ENCODE results near the gene SPINK1.
A peak's percentile ranks its signal among the peaks of the same experiment; 100 is the strongest.
"Not testable (repeated sequence)": the region's sequence is repeated elsewhere in the genome, so short reads cannot be mapped to it uniquely, and the experiment has no call there.

Gene SPINK1

DNA sequence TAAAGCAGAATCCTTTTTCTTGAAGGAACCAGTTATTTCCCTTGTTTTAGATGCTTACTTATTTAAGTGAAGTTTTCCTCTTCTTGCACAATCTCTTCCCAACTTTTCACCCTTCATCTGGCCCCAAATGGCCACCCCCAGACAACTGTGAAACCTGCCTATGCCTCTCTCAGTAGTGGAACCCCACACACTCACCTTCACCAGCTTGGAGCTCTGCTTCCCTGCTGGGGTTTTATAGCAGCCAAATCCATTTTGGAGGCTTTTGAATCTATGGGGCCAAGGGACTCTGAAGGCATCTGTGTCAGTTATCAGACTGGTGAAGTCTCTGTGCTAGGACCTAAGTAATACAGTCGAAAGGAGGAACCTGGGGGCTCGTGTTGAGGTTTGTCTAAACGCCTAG, 22.9 kb upstream of the SPINK1 start:
- no peak for DNase-seq

DNA sequence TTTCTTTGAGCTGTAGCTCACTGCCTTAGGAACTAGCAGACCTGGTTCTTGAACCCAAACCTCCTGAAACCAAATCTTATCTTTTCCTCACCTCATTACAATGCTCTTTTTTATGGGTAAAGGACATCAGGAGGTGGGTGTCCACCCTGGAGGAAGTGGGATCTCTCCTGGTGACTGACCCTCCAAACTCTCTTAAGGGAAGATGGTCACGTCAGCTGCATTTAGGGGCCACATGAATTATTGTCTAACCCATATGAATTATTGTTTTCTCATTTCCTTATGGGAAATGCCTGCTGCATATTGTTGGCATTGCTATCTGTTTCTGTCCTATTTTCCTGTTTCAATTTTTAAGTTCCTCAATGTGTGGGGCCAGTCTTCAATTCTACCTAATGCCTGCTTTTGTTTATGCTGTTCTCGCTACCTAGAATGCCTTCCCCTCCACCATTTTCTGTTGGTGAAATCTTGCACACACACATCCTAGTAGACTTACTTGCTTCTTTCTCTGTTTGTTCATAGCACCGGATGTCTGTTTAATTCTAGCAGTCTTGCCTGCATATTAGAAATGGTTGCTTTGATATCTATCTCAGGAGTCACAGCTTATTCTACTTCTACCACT, 22.0 kb upstream of the SPINK1 start:
- DNase-seq, result no peak

DNA sequence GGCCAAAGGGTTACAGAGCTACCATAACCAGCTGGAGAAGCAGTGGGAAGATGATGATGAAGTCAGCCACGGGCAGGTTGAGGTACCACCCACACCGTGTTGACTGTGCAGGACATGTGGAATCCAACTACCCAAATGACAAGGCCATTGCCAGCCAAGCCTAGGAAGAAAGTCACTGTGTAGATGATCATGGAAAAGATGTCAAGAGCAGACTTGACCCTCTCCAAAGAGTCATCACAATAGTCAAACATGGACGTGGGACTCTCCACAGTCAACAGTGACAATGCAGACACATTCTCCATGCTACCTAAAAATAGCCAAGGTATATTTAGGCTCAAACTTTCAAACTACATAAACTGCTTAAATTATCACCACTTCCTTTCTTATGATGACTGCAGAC, 20.9 kb upstream of the SPINK1 start:
- DNase-seq, result peak in 1 of 4 experiments; percentile 6

DNA sequence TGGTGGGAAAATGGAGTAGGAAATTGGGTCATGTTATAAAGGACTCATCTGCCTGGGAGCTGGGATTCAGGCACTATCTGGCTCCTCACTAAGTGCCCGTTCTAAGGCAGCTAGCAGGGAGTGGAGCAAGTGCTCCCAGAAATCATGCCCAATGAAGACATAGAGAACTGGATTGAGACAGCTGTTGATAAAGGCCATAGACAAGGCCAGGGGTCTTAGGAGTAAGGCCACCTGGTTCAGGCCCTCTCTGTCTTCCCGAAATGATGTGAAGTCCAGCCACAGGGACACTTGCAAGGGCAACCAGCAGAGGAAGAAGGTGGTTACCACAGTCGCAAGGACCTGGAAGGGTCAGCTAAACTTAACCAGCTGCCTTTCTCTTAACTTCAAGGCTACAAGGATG, 20.1 kb upstream of the SPINK1 start:
- no peak for DNase-seq

DNA sequence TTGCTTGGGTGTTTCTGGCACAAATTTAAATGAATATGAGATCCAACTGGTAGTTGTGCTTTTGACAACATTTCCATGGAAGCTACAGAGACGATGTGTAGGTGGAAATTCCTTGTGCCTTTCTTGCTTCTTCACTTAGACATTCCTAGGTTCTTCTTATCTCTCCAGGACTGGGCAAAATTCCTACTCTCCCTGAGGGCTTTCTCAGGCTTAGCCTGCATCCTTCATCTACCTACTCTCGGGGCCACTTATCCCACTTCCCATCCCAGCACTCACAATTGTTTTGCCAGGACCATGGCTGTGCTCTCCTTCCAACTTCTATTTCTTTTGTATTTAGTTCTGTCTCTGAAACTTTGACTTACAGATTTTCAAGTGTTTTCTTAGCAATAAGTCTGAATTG, 17.8 kb upstream of the SPINK1 start:
- DNase-seq, result no peak

DNA sequence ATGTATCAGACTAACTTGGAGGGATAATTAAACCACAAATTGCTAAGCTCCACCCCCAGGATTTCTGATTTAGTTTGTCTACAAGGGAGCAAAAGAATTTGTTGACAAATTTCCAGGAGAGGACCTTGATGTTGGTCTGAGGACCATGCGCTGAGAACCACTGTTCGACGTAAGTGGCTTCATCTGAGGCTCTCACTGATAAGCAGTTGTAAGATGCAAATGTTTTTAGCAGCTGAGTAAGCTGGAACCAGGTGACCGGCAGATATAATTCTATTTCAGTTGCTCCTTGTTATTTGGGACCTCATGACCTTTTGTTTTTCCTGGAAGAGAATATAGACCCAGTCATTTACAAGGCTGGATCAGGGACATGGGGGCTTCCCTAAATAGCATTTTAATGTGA, 14.1 kb upstream of the SPINK1 start:
- no peak for DNase-seq

DNA sequence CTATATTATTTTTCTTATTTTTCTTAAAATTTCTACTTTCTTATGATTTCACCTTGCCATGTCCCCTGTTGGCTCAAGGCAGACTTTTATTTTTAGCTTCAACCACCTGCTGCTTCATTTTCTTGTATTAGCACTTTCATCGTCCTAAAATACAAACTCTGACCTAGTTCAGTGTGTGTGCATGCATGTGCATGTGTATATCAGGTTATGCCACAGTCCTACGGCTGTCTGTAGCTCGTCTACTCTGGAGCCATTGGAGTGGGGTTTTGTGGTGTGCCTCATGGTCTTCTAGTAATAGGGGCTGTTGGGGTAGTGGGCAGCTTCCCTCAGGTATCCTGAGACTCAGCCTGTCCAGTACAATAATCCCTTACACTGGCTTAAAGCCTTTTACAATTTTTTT, 13.4 kb upstream of the SPINK1 start:
- no peak for DNase-seq

DNA sequence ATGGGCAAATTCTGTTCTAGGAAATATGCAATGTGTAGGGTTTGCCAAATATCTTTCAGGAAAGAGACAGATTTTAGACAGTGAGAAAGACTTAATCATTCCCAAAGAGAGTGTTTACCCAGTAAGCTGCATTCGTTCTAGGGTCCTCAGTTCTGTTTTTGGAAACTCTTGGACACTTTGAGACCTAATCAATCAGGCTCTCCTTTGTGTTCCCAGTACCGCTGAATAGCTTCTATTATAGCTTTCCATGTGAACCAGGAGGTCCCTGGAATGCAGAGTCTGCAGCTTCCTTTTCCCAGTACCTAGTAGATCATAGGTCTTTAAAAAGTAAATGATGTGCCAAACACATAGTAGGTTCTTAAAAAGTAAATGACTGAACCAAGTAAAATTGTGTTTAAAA, 11.4 kb upstream of the SPINK1 start:
- no peak for DNase-seq

DNA sequence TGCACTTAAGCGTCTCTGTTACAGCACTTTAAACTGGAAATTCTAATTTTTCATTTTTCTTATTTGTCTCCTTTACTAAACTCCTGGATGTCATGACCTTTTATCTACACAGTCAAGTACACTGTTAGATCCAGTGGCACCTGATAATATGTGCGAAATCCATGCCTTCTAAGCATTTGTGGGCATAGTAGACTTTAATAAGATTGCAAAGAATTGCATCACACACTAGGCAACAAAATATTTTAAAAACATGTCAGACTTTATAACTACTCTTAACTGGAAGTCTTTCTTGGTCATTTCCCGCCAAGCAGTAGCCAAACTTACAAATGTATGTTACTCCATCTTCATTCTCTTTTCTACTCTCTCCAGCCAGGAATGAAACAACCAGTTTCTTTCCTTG, 5.0 kb upstream of the SPINK1 start:
- no peak for DNase-seq

DNA sequence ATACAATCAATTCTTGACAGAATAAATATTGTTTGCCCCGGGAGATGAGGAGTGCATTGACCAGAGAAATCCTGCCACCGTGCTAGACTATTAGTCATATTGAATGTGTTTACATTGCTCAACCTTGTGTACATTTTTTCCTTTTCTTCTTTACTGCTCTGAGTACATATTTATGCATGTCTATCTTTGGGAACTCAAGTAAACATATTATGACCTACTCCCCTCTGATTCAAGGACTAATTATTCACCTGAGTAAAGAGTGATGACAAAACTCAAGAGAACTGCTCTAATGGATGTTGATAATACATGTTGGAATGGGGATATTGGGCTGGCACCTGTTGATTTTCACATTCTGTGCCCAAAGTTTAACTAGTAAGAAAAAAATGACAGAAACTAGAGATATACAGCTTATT, 3.9 kb upstream of the SPINK1 start:
- no peak for DNase-seq

DNA sequence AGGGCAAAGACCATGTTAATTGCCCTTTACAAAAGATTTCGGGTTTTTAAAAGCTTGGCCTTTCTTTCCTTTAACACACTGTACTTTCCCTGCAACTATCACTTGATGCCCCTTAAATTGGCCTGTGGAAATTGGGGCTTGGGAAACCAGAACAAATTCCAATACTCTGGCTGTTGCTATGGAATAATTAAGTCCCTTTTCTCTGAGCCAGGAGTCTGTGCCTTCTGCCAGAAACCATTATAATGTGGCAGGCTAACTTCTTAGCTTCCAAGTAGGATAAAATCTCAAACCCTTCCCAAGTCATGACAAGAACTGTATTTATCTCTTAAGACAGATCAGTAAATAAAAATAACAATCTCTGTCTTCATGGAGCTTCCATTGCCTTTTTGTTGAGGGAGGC, 1.1 kb upstream of the SPINK1 start:
- no peak for DNase-seq

DNA sequence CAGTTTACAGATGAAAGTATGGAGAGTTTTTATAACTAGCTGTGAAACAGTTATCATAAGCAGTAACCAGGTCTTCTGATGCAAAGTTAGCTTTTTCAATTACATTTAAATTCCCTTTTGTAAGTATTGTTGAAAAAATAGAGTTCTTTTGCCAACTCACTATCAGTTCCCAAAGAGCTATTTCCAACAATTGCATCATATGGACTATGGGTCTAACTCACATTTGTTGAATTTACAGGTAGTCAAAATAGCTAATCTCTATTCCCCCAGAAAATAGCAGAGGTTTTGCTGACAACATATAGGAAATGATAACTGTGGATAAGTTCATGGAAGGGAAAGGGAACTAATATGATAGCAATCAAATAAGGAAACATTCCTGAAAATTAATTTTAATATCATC, 1.4 kb downstream of the SPINK1 start:
- DNase-seq, result no peak

DNA sequence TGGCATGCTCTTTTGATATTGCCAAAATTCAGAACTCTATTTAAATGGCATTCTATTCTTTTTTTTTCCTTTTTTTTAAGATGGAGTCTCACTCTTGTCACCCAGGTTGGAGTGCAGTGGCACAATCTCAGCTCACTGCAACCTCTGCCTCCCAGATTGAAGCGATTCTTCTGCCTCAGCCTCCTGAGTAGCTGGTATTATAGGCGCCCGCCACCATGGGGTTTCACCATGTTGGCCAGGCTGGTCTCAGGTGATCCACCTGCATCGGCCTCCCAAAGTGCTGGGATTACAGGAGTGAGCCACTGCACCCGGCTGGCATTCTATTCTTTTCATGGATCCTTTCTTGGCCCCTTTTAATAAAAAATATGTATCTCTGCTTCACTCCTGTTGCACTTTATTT, 4.5 kb downstream of the SPINK1 start:
- not testable (repeated sequence) for DNase-seq

DNA sequence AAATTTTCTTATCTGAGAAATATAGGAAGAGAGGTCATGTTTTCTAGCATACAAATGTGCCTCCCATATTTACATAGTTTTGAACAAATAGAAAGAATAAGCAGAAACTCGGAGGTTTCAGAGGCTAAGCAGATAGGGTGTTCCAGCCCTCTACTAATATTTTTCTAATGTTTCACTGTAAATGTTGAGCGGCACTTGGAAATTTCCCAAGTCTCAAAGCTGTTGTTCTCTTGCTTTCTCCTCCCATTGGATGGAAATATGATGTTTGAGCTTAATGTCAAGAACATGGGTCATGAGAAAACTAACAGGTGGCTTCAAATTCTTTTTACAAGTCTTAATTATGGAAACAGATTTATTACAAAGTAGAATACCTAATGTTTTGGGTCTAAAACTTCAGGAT, 5.1 kb downstream of the SPINK1 start:
- no peak for DNase-seq

DNA sequence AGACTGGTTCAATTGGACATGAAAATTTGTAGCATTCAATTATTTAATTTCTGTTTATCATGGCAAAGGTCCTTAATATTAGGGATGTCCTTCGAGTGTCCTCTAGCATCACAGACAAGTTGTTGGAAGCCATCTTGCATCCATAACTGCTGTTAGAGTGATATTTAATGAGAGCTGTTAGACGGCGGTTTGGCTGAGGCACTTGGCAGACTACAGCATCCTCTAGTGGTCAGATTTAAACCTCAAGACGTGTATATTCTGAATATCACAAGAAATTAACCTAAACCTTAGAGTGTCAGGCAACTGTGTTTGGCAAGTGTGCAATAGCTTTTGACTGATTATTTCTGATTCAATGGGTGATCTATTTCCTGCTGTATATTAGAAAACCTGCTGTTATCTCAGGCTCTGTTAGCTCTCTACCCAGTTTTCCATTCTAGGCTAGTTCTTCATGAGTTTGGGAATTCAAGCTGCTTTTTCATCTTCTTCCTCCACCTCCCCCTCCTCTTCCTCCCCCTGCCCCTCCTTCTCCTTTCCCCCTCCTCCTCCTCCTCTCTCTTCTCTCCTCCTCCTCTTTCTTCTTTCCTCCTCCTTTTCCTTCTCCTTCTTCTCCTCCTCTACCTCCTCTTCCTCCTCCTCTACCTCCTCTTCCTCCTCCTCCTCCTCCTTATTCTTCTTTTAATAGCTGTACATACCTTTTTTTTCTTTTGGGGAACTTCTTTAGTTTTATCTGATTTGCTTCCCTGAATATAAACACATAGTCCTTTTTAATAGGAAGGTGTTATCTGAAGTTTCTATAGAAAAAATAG, 8.6 kb downstream of the SPINK1 start:
- DNase-seq, result peak; percentile 80 to 92 (median 84)

DNA sequence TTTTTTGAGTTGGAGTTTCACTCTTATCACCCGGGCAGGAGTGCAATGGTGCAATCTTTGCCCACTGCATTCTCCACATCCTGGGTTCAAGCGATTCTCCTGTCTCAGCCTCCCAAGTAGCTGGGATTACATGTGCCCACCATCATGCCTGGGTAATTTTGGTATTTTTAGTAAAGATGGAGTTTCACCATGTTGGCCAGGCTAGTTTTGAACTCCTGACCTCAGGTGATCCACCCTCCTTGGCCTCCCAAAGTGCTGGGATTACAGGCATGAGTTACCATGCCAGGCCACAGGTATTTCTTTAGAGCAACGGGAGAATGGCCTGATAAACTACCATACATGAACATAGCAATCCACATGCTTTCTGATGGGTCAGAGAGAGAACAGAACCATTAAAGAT, 9.2 kb downstream of the SPINK1 start:
- DNase-seq, result not testable (repeated sequence)

DNA sequence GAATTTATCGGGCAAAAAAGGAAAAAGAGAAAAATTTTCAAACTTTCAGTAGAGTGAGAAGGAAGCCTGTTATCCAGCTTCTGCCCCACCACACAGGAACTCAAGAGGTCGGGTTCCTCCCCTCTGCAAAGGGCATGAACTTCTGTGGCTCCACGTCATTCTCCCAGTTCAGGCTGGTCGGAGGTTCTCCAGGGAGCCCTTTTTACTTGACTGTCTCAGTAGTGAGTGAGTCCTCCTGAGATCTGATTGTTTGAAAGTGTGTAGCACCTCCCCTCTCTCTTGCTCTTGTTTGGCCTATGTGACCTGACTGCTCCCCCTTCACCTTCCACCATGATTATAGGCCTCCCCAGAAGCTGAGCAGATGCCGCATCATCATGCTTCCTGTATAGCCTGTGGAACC, 9.7 kb downstream of the SPINK1 start:
- DNase-seq, result peak; percentile 35 to 58 (median 52)

DNA sequence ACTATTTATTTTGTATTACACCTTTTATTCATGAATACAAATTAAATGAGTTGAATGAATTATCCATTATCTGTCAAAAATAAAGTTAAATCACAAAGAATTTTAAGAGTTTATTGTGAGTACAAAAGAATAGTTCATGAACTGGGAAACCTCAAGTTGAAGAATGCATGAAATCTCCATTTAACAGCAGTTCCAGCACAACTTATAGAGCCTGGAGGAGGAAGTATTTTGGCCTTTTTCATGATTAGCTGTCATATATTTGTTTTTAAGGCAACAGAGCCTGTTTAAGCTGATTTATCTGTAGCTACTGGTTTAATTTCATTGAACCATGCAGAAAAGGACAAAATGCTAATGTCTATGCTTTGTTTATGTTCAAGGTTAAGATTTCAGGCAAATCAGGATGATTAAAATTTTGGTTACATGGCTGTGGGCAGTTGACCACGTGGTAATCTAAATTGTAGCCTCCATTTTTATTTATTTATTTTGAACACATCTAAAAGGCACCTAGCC, 12.2 kb downstream of the SPINK1 start:
- peak in 1 of 4 experiments; percentile 47 for DNase-seq

DNA sequence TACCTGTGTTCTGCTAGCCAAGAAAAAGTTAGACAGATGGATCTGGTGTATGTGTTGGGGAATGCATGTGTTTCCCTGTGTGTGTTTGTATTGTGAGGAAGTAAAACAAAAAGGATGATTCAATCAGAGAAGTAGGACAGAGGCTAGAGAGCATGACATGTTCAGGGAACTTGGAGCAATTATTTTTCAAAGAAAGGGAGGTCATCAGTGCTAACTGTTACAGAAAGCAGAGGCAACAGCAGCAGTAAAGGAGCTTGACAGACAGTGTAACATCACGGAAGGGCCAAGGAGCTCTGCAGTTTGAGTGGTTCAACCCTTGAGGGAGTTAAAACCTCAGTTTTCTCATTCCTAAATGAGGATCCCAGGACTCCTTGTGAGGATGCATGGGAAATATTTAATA, 13.2 kb downstream of the SPINK1 start:
- peak; percentile 55 to 86 (median 70) for DNase-seq

DNA sequence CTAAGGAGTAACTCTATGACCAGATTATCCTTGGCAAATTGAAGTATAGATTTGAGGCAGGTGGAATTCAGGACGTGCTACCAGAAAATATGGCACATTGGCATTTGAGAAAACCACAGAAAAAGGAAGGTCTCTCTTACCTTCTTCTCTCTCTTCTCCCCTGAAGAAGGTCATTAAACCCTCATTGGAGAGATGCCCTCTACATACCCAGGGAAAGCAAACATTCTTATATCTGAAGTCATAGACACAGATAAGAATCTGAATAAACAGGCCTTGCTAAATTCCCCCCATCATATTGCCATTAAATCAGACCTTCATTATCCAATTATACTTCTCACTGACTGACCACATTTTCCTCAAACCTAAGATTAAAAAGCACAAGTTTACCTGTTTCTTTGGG, 17.8 kb downstream of the SPINK1 start:
- no peak for DNase-seq

DNA sequence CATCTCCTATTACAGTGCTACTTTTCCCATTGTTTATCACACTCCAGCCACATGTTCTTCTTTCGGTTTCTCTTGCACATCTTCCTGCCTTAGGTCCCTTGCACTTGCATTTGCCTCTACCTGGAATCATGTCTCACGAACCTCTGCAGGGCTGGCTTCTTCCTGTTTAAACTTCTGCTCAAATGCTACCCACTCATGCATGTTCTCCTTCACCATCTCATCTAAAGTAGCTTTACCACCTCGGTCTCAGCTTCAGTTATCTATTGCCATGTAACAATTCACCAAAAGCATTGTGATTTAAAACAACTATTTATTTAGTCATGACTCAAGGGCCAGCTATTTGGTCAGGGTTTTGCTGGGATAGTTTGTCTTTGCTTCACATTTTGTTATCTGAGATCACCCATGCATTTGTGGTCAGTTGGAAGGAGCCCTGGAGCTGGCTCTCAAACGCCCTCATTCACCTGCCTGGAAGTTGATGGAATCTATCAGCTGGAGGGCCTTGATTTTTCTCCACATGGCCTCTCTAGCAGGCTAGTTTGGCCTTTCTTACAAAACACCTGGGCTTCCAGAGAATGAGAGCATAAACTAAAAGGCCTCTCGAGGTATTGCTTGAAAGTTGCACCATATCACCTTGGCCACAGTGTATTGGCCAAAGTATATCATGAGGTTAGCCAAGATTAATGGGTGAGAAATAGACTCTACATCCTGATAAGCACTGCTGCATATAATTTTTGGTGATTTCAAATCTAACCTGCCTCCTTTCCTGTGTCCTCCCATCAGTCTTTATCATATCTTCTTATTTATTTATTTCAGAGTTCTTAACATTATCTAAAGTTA, 21.4 kb downstream of the SPINK1 start:
- DNase-seq, result no peak

DNA sequence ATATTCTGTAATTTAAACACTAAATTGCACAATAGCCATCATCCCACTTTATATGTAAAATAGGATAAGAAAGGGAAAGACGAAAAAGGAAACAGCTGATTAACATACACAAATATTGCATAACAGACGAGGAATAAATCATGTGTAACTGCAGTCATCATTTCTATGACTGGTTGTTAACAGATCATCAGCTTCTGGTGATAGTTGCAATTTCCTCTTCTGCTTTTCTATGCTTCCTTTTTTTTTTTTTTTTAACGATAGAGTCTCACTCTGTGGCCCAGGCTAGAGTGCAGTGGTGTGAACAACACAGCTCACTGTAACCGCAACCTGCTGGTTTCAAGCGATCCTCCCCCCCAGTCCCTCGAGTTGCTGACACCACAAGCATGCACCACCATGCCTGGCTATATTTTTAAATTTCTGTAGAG, 26.4 kb downstream of the SPINK1 start:
- DNase-seq, result peak; percentile 74 to 96 (median 86)

DNA sequence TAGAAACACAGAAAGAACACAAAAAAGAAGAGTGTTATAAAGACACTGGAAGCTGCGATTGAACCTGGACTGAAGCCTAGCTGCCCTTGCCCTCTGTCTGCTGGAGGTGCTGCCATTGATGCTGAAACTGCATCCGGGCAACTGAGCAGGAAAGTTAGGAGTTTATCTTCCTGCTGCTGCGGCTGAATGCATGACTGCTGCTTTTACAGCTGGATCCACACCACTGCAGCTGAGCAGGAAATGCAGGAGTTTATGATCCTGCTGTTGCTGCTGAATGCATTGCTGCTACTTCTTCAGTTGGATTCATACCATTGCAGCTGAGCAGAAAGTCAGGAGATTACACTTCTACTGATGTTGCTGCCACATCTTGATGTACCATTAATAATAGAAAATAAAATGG, 27.1 kb downstream of the SPINK1 start:
- DNase-seq, result no peak

Data from suppressor macrophage (primary cell).